AG08395 (cell line): Measurements from ENCODE around the gene MARK3.
"Not testable (repeated sequence)": the region's sequence is repeated elsewhere in the genome, so short reads cannot be mapped to it uniquely, and the experiment has no call there.

ENCODE experiments used
- DNase-seq: peaks from one replicate; pipeline ENCODE4 v3.0.0; 2012; ENCODE audit warnings: mixed read lengths, low spot score

The MARK3 gene

GRCh38 chr14:103385152-103385928 lies at the start of gene MARK3:
Gene MARK3, plus strand, starts transcription at chr14:103385415. Its CDS starts 615 bp downstream, at chr14:103386030.
- DNase-seq: peak; percentile 97

GRCh38 chr14:103336191-103336590 lies 49.0 kb upstream of the MARK3 start:
- DNase-seq: no peak

- no peak for DNase-seq
These were observed 47.4 kb upstream of the MARK3 start for GRCh38 chr14:103337794-103338193.

- DNase-seq: no peak
These were observed 45.7 kb upstream of the MARK3 start for GRCh38 chr14:103339561-103339960.

GRCh38 chr14:103340480-103341212 lies 44.6 kb upstream of the MARK3 start:
- no peak for DNase-seq

GRCh38 chr14:103341250-103342129 lies 43.7 kb upstream of the MARK3 start:
- no peak for DNase-seq

- DNase-seq: no peak
These were observed 41.9 kb upstream of the MARK3 start for GRCh38 chr14:103343164-103343879.

- no peak for DNase-seq
These were observed 41.1 kb upstream of the MARK3 start for GRCh38 chr14:103343905-103344797.

GRCh38 chr14:103346286-103346685 lies 38.9 kb upstream of the MARK3 start:
- no peak for DNase-seq

GRCh38 chr14:103347091-103347815 lies 38.0 kb upstream of the MARK3 start:
- DNase-seq: no peak

GRCh38 chr14:103348154-103348553 lies 37.1 kb upstream of the MARK3 start:
- no peak for DNase-seq

GRCh38 chr14:103349982-103350381 lies 35.2 kb upstream of the MARK3 start:
- no peak for DNase-seq

GRCh38 chr14:103353362-103353761 lies 31.9 kb upstream of the MARK3 start:
- DNase-seq: no peak

- no peak for DNase-seq
These were observed 31.1 kb upstream of the MARK3 start for GRCh38 chr14:103354141-103354540.

GRCh38 chr14:103356024-103356682 lies 29.1 kb upstream of the MARK3 start:
- no peak for DNase-seq

- not testable (repeated sequence) for DNase-seq
These were observed 27.7 kb upstream of the MARK3 start for GRCh38 chr14:103357552-103357951.

GRCh38 chr14:103360548-103360947 lies 24.7 kb upstream of the MARK3 start:
- no peak for DNase-seq

GRCh38 chr14:103361867-103362266 lies 23.3 kb upstream of the MARK3 start:
- peak; percentile 86 for DNase-seq

GRCh38 chr14:103362780-103363179 lies 22.4 kb upstream of the MARK3 start:
- DNase-seq: no peak
